Inflammatory macrophage treated with lipopolysaccharide for 4 hours (primary cell): ENCODE results near the gene ZBTB16.

ENCODE experiments used
- DNase-seq: peaks from one replicate; pipeline ENCODE4 v3.0.0-alpha.2; 2020

Gene ZBTB16

GRCh38 chr11:114065094-114065493 lies 5.6 kb downstream of the ZBTB16 start:
- DNase-seq, result no peak

GRCh38 chr11:114066046-114066648 lies 6.6 kb downstream of the ZBTB16 start:
- no peak for DNase-seq

- DNase-seq, result no peak
Measured at GRCh38 chr11:114068327-114068726, 8.8 kb downstream of the ZBTB16 start.

DNA sequence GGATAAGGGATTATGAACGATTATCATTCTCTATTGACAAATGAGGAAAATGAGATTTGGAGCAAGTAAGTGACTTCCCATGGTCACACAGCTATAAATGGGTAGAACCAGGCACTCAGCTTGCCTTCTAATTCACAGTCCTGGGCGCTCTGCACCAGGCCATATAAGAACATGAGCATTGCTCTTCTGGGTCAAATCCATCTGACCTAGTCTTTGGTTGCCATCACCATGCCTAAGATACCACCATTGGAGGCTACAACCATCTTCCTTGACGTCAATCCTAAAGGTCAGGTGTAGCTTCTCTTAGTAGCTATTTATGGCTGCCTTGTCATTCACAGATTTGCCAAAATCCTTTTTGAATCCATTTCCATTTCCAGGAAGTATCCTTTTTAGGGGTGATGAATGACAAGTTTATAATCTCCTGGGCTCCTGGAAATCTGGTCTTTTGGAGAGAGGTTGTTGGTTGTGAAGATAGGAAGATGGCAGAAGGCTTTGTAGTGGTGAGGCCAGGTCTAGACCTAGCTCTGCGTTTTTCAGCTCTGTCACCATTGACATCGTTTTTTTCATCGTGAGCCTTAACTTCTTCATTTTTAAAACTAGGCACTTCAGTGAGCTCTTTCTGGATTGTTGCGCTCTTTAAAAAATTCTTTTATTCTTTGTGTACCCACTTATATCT lies 11.1 kb downstream of the ZBTB16 start:
- DNase-seq, result no peak

DNA sequence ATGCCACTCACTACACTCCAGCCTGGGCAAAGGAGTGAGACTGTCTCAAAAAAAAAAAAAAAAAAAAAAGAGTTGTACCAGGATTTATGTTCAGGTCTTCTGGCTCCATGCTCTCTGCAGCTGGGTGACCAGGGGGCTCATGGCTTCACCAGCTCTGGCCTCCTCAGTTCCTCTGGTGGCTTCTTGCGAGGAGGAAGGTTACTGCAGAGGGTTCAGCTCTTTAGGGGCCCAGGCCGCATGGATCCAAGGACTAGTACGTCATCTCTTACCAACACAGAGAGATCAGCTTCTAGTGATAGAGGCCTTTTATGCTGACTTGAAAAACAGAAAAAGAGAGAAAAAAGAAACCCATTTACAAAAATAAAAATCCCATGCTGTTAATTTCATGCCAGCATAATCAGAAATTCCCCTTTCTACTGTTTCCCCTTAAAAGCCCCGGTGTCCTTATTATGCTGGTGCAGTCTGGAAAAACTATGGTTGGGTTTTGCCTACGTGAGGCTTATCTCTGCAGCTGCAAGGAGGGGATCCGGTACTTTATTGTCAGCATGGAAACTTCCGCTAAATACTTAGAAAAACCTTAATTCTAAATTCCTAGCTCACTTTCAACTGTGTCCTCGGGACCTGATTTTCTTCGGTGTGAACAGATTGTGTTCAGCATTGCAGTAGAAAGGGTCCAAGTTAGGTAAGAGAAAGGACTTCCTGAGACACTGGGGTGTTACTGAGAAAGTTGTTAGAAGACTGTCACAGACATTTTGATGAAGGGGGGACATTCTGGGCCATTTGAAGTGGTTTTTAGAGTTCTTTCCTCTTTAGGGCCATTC lies 13.7 kb downstream of the ZBTB16 start:
- no peak for DNase-seq

- no peak for DNase-seq
Measured at GRCh38 chr11:114073828-114074381, 14.4 kb downstream of the ZBTB16 start.

DNA sequence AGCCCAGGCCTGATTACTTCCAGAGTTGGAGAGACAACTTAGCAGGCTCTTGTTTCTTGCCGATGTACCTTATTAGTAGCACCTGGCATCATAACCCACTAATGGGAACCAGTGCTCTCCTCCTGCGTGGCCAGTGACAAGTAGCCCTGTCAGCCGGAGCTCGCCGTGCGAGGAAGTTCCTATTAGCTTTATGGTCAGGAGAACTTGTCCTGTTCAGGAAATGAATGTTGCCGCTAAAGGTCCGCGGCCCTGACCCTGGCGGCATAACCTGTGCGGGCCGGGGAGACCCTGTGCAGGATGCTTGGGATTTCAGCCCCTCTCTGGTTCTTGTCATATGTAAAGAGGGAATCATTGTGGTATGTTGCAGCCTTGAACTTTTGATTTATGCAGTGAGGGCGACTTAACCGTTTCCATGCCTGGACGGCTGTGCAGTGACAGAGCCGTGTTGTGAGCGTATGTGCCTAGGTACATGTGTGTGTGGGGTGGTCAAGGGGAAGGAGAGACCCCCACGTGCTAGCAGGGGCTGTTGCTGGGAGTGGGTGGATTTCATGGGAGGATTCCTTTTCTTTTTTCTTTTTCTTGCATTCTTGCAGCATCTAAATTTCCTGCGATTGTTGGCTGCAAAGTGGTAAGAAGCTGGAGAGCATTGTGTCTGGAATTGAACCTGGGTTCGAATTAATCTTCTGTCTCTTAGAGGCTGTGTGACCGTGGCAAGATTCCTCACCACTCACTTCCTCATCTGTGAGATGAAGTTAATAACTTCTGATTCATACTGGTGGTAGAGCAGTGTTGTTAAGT lies 15.2 kb downstream of the ZBTB16 start:
- DNase-seq, result no peak

- DNase-seq, result no peak
Measured at GRCh38 chr11:114075344-114075610, 15.8 kb downstream of the ZBTB16 start.

GRCh38 chr11:114075891-114076441 lies 16.5 kb downstream of the ZBTB16 start:
- DNase-seq, result peak; percentile 24

DNA sequence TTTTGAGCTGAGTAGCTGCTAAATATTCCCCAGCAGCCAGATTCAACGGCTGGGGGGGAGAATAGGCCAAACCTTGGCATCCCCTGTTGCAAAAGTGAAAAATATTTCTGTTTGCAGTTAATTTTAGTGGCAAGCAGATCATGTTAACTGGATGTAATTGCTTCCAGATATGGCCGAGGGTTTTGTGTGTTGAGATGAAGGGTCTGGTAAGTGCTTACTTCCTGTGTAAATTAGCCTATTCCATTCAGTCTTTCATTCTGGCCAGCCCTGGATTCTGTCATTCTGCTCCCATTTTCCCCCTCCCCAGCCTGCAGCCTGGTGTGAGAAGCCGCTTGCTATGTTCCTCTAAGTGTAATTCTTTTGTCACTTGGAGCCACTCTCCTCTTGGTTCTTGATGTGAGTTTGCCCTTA lies 17.4 kb downstream of the ZBTB16 start:
- no peak for DNase-seq

GRCh38 chr11:114077482-114078305 lies 18.2 kb downstream of the ZBTB16 start:
- DNase-seq, result no peak

DNA sequence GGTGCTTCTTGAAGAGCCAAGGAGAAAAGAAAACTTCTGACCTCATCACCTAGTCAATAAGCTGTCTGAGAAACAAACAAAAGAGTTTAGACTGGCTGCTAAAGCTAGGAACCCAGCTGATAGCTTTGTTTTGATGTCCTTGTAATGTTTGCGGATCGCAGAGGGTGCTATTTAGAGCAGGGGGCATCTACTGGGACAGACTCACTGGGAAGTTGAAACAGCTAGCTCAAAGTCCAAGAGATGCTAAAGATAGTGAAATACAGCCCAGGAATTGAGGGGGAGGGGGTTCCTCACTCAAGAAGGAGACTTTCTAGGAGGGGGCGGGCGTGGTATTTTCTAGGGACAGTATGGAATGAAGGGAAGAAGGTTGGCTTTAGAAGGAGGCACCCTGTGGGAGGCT lies 18.9 kb downstream of the ZBTB16 start:
- DNase-seq, result no peak

GRCh38 chr11:114079511-114080065 lies 20.1 kb downstream of the ZBTB16 start:
- no peak for DNase-seq

DNA sequence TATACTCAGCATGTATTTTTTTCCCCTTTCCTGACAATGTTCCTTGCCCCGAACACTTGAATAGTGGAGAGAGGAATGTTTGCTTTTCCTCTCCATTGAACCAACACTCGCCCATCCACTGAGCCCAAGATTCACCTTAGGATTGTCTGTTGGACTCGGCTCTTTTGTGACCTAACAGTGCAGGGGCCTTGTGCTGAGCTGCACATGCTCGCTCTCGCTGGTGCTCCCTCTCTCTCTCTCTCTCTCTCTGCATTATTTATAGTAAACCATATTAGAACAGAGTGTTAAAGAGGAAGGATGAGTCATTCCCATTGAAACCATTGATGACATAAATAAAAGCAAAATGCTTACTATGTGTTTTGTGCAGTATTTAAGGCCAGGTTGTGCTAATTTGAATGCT lies 20.7 kb downstream of the ZBTB16 start:
- DNase-seq, result peak; percentile 69

DNA sequence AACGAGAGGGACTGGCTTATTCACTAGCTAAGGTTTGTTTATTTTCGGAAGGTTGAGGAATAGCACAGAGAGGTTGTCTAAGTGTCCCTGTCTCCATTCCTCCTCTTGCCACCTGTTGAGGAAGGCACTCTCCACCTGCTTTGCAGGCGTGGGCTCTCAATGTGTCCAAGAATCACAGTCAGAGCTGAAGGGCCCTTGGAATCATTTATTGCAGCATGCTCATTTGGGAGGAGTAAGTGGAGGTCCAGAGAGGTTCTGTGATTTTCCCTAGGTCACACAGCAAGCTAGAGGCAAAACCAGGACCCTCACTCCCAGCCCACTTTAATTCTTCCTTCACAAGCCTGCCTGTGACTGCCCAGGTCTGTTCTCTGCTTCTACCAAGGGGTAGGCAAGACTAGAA lies 21.3 kb downstream of the ZBTB16 start:
- no peak for DNase-seq

GRCh38 chr11:114081641-114082414 lies 22.3 kb downstream of the ZBTB16 start:
- DNase-seq, result no peak

GRCh38 chr11:114082415-114082748 lies 22.9 kb downstream of the ZBTB16 start:
- no peak for DNase-seq

DNA sequence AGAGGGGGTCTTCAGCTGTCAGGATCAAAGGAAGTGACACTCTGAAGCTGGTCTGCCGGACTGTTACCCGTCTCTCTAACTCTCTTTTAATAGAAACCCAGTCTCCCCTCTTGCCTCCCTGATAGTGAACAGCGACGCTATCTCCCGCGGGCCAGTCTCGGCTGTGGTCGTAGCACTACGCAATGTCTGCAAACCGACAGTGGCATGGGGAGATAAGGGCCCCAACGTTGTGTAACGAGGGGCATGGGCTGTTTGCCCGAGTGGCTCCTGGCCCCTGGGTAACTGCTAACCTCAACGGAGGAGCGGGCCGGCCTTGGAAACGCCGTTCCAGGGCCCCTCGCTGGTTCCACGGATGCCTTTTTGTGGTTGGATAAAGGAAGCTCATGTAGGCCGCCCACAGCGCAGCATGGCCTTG lies 23.3 kb downstream of the ZBTB16 start:
- no peak for DNase-seq

DNA sequence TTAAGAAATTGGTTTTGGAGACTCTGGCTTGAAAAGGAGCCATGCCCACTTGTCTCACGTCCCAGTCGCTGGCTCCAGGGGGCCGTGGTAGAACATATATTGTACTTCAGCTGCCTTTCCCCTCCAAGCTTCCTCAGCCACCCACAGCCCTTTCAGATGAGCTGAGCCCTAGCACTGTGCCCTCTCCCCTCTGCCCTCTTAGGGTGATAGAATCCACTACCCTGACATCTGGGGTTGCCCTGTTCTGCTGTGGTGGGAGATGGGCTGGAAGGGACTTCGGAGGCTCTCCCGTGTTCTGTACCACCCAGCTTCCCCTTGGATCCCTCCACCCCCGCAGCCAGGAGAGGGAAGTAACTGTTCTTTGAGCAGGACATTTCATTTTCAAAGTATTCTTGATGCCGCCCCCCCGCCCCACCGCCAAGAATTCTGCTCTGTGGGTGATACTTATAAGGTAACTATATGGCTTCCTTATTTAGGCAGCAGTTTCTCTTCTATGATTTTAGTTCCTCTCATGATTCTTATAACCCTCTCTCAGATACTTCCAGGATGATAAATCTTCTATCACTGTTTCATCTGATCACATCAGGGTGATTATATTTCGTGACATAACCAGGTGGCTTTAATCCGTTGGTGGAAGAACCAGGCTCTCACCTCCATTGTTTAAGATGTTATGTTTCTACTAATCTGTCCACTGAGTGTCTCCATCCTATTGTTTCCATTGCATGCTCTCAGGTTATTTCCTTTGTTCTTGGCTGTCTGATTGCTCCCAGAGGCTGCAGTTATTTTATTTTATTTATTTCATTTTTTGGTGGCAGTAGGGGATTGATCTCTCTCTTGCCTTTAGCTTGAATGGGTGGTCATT lies 24.1 kb downstream of the ZBTB16 start:
- no peak for DNase-seq

DNA sequence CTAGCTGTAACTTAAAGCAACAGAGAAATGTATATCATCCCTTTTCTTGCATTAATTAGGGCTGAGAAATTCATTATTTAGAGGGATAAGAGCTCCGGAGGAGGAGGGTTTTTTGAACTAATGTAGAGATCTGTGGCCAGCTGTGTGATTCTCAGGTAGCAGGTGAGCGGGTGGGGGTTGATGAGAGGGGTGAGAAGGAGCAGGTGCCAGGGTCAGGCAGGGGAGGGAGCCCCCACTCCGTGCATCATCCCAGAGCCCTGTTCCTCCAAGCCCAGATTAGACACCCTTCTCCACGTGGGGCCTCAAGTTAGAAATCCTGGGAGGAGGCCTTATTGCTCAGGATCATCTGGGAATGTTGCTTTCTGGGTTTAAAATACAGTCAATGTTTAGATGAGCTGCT lies 24.9 kb downstream of the ZBTB16 start:
- DNase-seq, result no peak
